Fibroblast of lung (primary cell): ENCODE measurements around the gene C20orf202. TPM values are rescaled to one million over a fixed set of nuclear protein-coding genes. Genes with fewer than 3 reads are reported as not detected.

Experiments used
- DNase-seq, 2 donors: peaks; one replicate each; pipeline versions ENCODE4 v3.0.0 to v3.0.0-alpha.2; 2010; ENCODE audit warnings: low read depth in 2 of 2
- H2AFZ ChIP-seq: 2 replicates; pipeline ENCODE4 v1.5.1; 2012; ENCODE audit warnings: low read length, control low read depth, inconsistent platforms
- H3K27ac ChIP-seq: 2 replicates; pipeline ENCODE4 v1.5.1; 2011; ENCODE audit warnings: low read length, control low read depth; ENCODE audit not compliant: insufficient read depth
- H3K27me3 ChIP-seq: 2 replicates; pipeline ENCODE4 v1.5.1; 2011; ENCODE audit warnings: mild to moderate bottlenecking, low read length; ENCODE audit not compliant: control insufficient read depth, insufficient read depth
- H3K36me3 ChIP-seq: 2 replicates; pipeline ENCODE4 v1.5.1; 2011; ENCODE audit warnings: low read length; ENCODE audit not compliant: control insufficient read depth, insufficient read depth
- H3K4me1 ChIP-seq: 2 replicates; pipeline ENCODE4 v1.5.1; 2011; ENCODE audit warnings: low read length; ENCODE audit not compliant: control insufficient read depth, insufficient read depth; ENCODE audit errors: extremely low read depth
- H3K4me2 ChIP-seq: 2 replicates; pipeline ENCODE4 v1.5.1; 2011; ENCODE audit warnings: low read length, control low read depth; ENCODE audit not compliant: insufficient read depth; ENCODE audit errors: extremely low read depth
- H3K4me3 ChIP-seq, 4 experiments: fragments of 200-600 bp in 1 of 4; sonication (generic) in 1 of 4; replicated peaks in 1 of 4; 2 replicates each; pipeline ENCODE4 v1.5.1; 2011 to 2016; ENCODE audit warnings: low read length in 4 of 4, low read depth in 3 of 4, mild to moderate bottlenecking in 3 of 4, control low read depth in 2 of 4, inconsistent platforms in 1 of 4, mixed read lengths in 1 of 4; ENCODE audit not compliant: insufficient read depth in 1 of 4; ENCODE audit errors: control extremely low read depth in 1 of 4
- H3K79me2 ChIP-seq: 2 replicates; pipeline ENCODE4 v1.5.1; 2012; ENCODE audit warnings: mild to moderate bottlenecking, low read length, inconsistent platforms; ENCODE audit not compliant: control insufficient read depth, insufficient read depth
- H3K9ac ChIP-seq: 2 replicates; pipeline ENCODE4 v1.5.1; 2011; ENCODE audit warnings: mild to moderate bottlenecking, low read length, control low read depth; ENCODE audit not compliant: insufficient read depth
- H3K9me3 ChIP-seq: 2 replicates; pipeline ENCODE4 v1.5.1; 2012; ENCODE audit warnings: low read depth, low read length; ENCODE audit not compliant: control insufficient read depth, insufficient read depth
- H4K20me1 ChIP-seq: 2 replicates; pipeline ENCODE4 v1.5.1; 2011; ENCODE audit warnings: low read length; ENCODE audit not compliant: control insufficient read depth, insufficient read depth; ENCODE audit errors: extremely low read depth
- EZH2 ChIP-seq: IDR thresholded peaks from 2 replicates; pipeline ENCODE4 v1.5.1; 2012; ENCODE audit warnings: low read length, control low read depth, mild to moderate bottlenecking; ENCODE audit errors: missing control alignments
- polyA plus RNA-seq, 2 donors: library from polyadenylated mRNA; depleted of rRNA in 1 of 2; stranded (reverse) in 1 of 2; unstranded in 1 of 2; fragments of >200 nt; gene quantifications; 2 replicates each; pipeline ENCODE4 v1.2.1, GENCODE V29; 2011 to 2012; ENCODE audit warnings: missing spikeins in 1 of 2
- total RNA-seq: library from RNA; depleted of rRNA; stranded (reverse); fragments of >200 nt; gene quantifications from 2 replicates; pipeline ENCODE4 v1.2.1, GENCODE V29; 2014
- TF ChIP-seq, protein P1 (sequence below), 2 donors: IDR thresholded peaks in 1 of 2; conservative IDR thresholded peaks in 1 of 2; 1 replicate in 1 of 2; 2 replicates in 1 of 2; pipeline ENCODE4 v1.5.1; 2011 to 2012; ENCODE audit warnings: low read length in 2 of 2, control low read depth in 1 of 2, inconsistent platforms in 1 of 2, low read depth in 1 of 2, mild to moderate bottlenecking in 1 of 2

C20orf202 gene
- total and polyA plus RNA-seq, 2 donors (not counting 1 experiment from before 2014, with no cell fraction given) = under 0.01 TPM; not detected in 1

DNA sequence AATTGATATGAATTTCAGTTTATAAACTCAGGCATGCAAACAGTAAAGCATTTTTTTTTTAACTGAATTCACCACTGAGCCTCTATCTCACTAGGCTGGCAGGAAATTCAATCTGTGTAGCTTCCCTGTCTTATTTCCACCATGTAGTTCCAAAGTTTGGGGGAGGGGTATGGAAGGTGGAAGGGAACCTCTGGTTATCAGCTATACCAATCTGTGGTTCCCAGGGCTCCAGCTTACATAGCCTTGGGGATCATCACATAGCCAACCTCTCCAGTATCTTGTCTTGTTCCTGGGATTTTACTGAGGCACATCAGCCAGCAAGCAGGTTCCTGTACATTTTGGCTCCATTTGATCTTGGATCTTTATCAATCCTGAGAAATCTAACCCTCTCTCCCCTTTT lies 38.2 kb downstream of the C20orf202 start:
- TF ChIP-seq, protein P1, sequence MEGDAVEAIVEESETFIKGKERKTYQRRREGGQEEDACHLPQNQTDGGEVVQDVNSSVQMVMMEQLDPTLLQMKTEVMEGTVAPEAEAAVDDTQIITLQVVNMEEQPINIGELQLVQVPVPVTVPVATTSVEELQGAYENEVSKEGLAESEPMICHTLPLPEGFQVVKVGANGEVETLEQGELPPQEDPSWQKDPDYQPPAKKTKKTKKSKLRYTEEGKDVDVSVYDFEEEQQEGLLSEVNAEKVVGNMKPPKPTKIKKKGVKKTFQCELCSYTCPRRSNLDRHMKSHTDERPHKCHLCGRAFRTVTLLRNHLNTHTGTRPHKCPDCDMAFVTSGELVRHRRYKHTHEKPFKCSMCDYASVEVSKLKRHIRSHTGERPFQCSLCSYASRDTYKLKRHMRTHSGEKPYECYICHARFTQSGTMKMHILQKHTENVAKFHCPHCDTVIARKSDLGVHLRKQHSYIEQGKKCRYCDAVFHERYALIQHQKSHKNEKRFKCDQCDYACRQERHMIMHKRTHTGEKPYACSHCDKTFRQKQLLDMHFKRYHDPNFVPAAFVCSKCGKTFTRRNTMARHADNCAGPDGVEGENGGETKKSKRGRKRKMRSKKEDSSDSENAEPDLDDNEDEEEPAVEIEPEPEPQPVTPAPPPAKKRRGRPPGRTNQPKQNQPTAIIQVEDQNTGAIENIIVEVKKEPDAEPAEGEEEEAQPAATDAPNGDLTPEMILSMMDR (conservative IDR thresholded peaks at IDR 0.05 in 1 of 2, IDR thresholded peaks at IDR 0.05 in 1 of 2; ENCODE audit: low read depth in 1 of 2, low read length in 2 of 2) = no peak
- no peak for TF ChIP-seq EZH2
- Histone ChIP-seq H3K9me3 (no peaks in the 10 kb centered on the region), H3K4me1 (peaks cover 2% of the 10 kb centered on the region), H4K20me1 (no peaks in the 10 kb centered on the region), H2AFZ (no peak overlapping the region), H3K4me3 (no peak overlapping the region), H3K27ac (no peak overlapping the region), H3K36me3 (no peaks in the 10 kb centered on the region), H3K9ac (no peak overlapping the region), H3K4me2 (no peak overlapping the region), H3K27me3 (no peaks in the 10 kb centered on the region), H3K79me2 (no peaks in the 10 kb centered on the region)
- DNase-seq = no peak

DNA sequence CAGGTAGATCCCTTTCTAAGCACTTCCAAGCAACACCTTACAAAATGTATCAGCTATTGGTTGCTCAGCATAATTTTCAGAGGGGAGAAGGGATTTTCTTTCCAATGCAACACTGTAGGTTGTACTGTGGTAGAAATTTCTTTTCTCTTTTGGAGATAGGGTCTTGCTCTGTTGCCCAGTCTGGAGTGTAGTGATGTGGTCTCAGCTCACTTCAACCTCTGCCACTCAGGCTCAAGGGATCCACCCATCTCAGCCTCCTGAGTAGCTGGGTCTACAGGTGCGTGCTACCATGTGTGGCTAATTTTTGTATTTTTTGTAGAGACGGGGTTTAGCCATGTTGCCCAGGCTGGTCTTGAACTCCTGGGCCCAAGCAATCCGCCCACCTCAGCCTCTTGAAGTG lies 38.8 kb downstream of the C20orf202 start:
- Histone ChIP-seq H3K27me3 (no peaks in the 10 kb centered on the region), H3K9ac (no peak overlapping the region), H4K20me1 (no peaks in the 10 kb centered on the region), H3K79me2 (no peaks in the 10 kb centered on the region), H3K4me1 (peaks cover 2% of the 10 kb centered on the region), H2AFZ (no peak overlapping the region), H3K4me2 (no peak overlapping the region), H3K4me3 (no peak overlapping the region), H3K9me3 (no peaks in the 10 kb centered on the region), H3K36me3 (no peaks in the 10 kb centered on the region), H3K27ac (peak overlapping the region; percentile 35)
- no peak for DNase-seq
- TF ChIP-seq, protein P1 (conservative IDR thresholded peaks at IDR 0.05 in 1 of 2, IDR thresholded peaks at IDR 0.05 in 1 of 2; ENCODE audit: low read depth in 1 of 2, low read length in 2 of 2) = no peak
- no peak for TF ChIP-seq EZH2

DNA sequence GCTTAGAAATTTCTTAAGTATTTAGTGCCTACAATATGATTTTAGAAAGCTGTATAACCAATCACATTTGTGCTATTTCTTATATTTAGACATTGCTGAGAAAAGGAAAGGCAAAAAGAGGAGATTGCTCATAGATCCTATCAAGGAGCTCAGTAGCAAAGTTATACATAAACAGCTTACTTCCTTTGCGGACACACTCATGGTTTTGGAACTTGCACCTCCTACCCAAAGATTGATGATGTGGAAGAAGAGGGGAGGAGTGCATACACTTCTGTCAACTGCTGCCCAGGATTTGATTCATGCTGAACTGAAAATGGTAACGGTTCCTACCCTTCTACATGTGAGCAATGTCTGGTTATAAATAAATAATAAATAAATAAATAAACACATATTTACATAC lies 39.3 kb downstream of the C20orf202 start:
- Histone ChIP-seq H4K20me1 (no peaks in the 10 kb centered on the region), H3K9me3 (no peaks in the 10 kb centered on the region), H3K4me3 (no peak overlapping the region), H3K4me1 (peaks cover 2% of the 10 kb centered on the region), H3K27me3 (no peaks in the 10 kb centered on the region), H3K9ac (no peak overlapping the region), H3K4me2 (no peak overlapping the region), H3K79me2 (no peaks in the 10 kb centered on the region), H3K36me3 (no peaks in the 10 kb centered on the region), H3K27ac (no peak overlapping the region), H2AFZ (no peak overlapping the region)
- no peak for TF ChIP-seq EZH2
- TF ChIP-seq, protein P1 (conservative IDR thresholded peaks at IDR 0.05 in 1 of 2, IDR thresholded peaks at IDR 0.05 in 1 of 2; ENCODE audit: low read depth in 1 of 2, low read length in 2 of 2) = no peak
- DNase-seq = peak; percentile 80 to 96
